Left lung (tissue), 10 donors: ENCODE measurements around the gene ITPK1. TPM values are rescaled to one million over a fixed set of nuclear protein-coding genes. Genes with fewer than 3 reads are reported as not detected.
"Not testable (repeated sequence)": the region's sequence is repeated elsewhere in the genome, so short reads cannot be mapped to it uniquely, and the experiment has no call there.

Experiments
- ATAC-seq: fragments of 200-7000 bp; cut with Tn5 transposase; one replicate; pipeline ENCODE4 v1.9.1; 2020; ENCODE audit warnings: moderate library complexity
- DNase-seq, 4 donors: peaks; one replicate each; pipeline ENCODE4 v3.0.0-alpha.2; 2013 to 2020
- H3K27ac ChIP-seq, 2 donors: fragments of 200-600 bp; sonication (generic) in 1 of 2; one replicate each; pipeline versions ENCODE4 v1.5.0 to v1.8.0; 2020 to 2021
- H3K27me3 ChIP-seq, 2 donors: fragments of 200-600 bp; sonication (generic) in 1 of 2; one replicate each; pipeline versions ENCODE4 v1.5.0 to v1.8.0; 2020 to 2021
- H3K36me3 ChIP-seq, 2 donors: fragments of 200-600 bp; sonication (generic) in 1 of 2; one replicate each; pipeline versions ENCODE4 v1.5.0 to v1.8.0; 2020 to 2021
- H3K4me1 ChIP-seq, 2 donors: fragments of 200-600 bp; one replicate each; pipeline ENCODE4 v1.8.0; 2021
- H3K4me3 ChIP-seq, 2 donors: fragments of 200-600 bp; sonication (generic) in 1 of 2; one replicate each; pipeline versions ENCODE4 v1.5.0 to v1.8.0; 2020 to 2021; ENCODE audit warnings: mild to moderate bottlenecking in 1 of 2
- H3K9me3 ChIP-seq, 2 donors: fragments of 200-600 bp; sonication (generic) in 1 of 2; one replicate each; pipeline versions ENCODE4 v1.5.0 to v1.8.0; 2020 to 2021
- CTCF ChIP-seq, 2 donors: fragments of 200-600 bp; sonication (generic) in 1 of 2; IDR thresholded peaks; one replicate each; pipeline versions ENCODE4 v1.5.0 to v1.8.0; 2021; ENCODE audit warnings: antibody characterized with exemption in 2 of 2
- intact Hi-C, 2 donors: fragments of 100-400 bp; cut with DNase I; formaldehyde crosslinking; loops; one replicate each; pipeline versions ENCODE4 v1.11.2 to v1.14.2; 2022
- polyA plus RNA-seq, 6 donors: library from polyadenylated mRNA; unstranded; fragments of 120-200 nt; gene quantifications; one replicate each; pipeline ENCODE4 v1.2.1, GENCODE V29; 2013; ENCODE audit not compliant: insufficient read length in 6 of 6
- total RNA-seq, 2 donors: library from RNA; stranded (reverse); fragmentation: NEBNext Ultra II Directional; extraction: Animal tissue kit (Norgen Biotek cat#: 25700); gene quantifications; one replicate each; pipeline ENCODE4 v1.2.1, GENCODE V29; 2021
- donor health status: DM: no; HTN: yes; CAD: no.
- donor health status: DM: no; HTN: no; CAD: no.

Gene ITPK1
- total and polyA plus RNA-seq, 8 donors = 18.1 to 108 (median 20.8) TPM

- DNase-seq = peak in 1 of 4 donors; percentile 18
- Histone ChIP-seq H3K27me3 (no peaks in the 10 kb centered on the region), H3K9me3 (no peaks in the 10 kb centered on the region), H3K4me3 (no peak overlapping the region), H3K27ac (no peak overlapping the region), H3K36me3 (no peaks in the 10 kb centered on the region), H3K4me1 (peaks cover 0 to 17% of the 10 kb centered on the region in 2 donors)
- intact Hi-C loops = no loop called here
- no peak for ATAC-seq
- TF ChIP-seq CTCF (IDR thresholded peaks at IDR 0.05) = no peak
These were observed 33.3 kb upstream of the ITPK1 start for GRCh38 chr14:93148979-93149378.

GRCh38 chr14:93146119-93146518 lies 30.4 kb upstream of the ITPK1 start:
- peak in 1 of 4 donors; percentile 3 for DNase-seq
- TF ChIP-seq CTCF (IDR thresholded peaks at IDR 0.05) = no peak
- H3K36me3 ChIP-seq = no peaks in the 10 kb centered on the region
- no peaks in the 10 kb centered on the region for H3K27me3 ChIP-seq
- no peak overlapping the region for H3K27ac ChIP-seq
- H3K4me1 ChIP-seq = peaks cover 0 to 12% of the 10 kb centered on the region in 2 donors
- intact Hi-C loops = no loop called here
- ATAC-seq = no peak
- no peak overlapping the region for H3K4me3 ChIP-seq
- no peaks in the 10 kb centered on the region for H3K9me3 ChIP-seq

GRCh38 chr14:93142854-93143652 lies 27.3 kb upstream of the ITPK1 start:
- DNase-seq (no peak), ATAC-seq (no peak)
- Histone ChIP-seq H3K4me3 (no peak overlapping the region), H3K36me3 (no peaks in the 10 kb centered on the region), H3K27me3 (no peaks in the 10 kb centered on the region), H3K27ac (no peak overlapping the region), H3K9me3 (no peaks in the 10 kb centered on the region), H3K4me1 (no peaks in the 10 kb centered on the region)
- TF ChIP-seq CTCF (IDR thresholded peaks at IDR 0.05) = no peak
- intact Hi-C loops = no loop called here

GRCh38 chr14:93137864-93138263 lies 22.1 kb upstream of the ITPK1 start:
- no peak for TF ChIP-seq CTCF (IDR thresholded peaks at IDR 0.05)
- Histone ChIP-seq H3K4me1 (peaks cover 0 to 12% of the 10 kb centered on the region in 2 donors), H3K36me3 (no peaks in the 10 kb centered on the region), H3K27me3 (no peaks in the 10 kb centered on the region), H3K27ac (no peak overlapping the region), H3K4me3 (no peak overlapping the region), H3K9me3 (no peaks in the 10 kb centered on the region)
- intact Hi-C loops = loop anchor here in 1 of 2 donors (5.0 kb wide), 1 partner anchor 186 kb away; no protein-coding TSS in a partner anchor
- ATAC-seq (peak; percentile 81), DNase-seq (peak in 3 of 4 donors; percentile 55 to 88 (median 56))

- H3K9me3 ChIP-seq, H3K4me3 ChIP-seq, ATAC-seq, H3K27me3 ChIP-seq, H3K36me3 ChIP-seq, H3K27ac ChIP-seq: not testable (repeated sequence)
- intact Hi-C loops = loop anchor here in 1 of 2 donors (5.0 kb wide), 1 partner anchor 184 kb away; no protein-coding TSS in a partner anchor
- peaks cover 0 to 18% of the 10 kb centered on the region in 2 donors for H3K4me1 ChIP-seq
- peak in 1 of 4 donors; percentile 38 for DNase-seq
These were observed 20.8 kb upstream of the ITPK1 start for GRCh38 chr14:93136508-93136907.
